ENCODE measurements around the gene ZPLD1.

ZPLD1 gene

GRCh38 chr3:102478160-102478559 is 43.3 kb downstream of the ZPLD1 start:
- TF ChIP-seq EZH2 (IDR thresholded peaks at IDR 0.05; ENCODE audit: borderline replicate concordance, low read depth, low read length, severe bottlenecking) (no peak), CTCF (IDR thresholded peaks at IDR 0.05; ENCODE audit: borderline replicate concordance, extremely low read depth, low read length, poor library complexity, severe bottlenecking) (no peak)
- H3K27ac ChIP-seq (ENCODE audit: low read length) = no peak overlapping the region
- H3K4me3 ChIP-seq (ENCODE audit: low read depth in 1 of 2, low read length in 2 of 2) = no peak overlapping the region
- H3K4me1 ChIP-seq (ENCODE audit: insufficient read depth, low read length) = no peaks in the 10 kb centered on the region
- DNase-seq = no peak
- no peaks in the 10 kb centered on the region for H3K36me3 ChIP-seq (ENCODE audit: insufficient read depth, low read length)
- no peaks in the 10 kb centered on the region for H3K9me3 ChIP-seq (ENCODE audit: insufficient read depth, low read length, severe bottlenecking)
- H4K20me1 ChIP-seq (ENCODE audit: insufficient read depth, low read length) = no peaks in the 10 kb centered on the region
- H3K79me2 ChIP-seq (ENCODE audit: insufficient read depth, low read length) = no peaks in the 10 kb centered on the region
- H3K9ac ChIP-seq (ENCODE audit: low read depth, low read length) = no peak overlapping the region
- no peak overlapping the region for H3K4me2 ChIP-seq (ENCODE audit: insufficient read depth, low read length)
- no peaks in the 10 kb centered on the region for H3K27me3 ChIP-seq (ENCODE audit: insufficient read depth, low read length, poor library complexity)
- ATAC-seq (ENCODE audit: insufficient read depth, low read depth) = no peak
- no peak overlapping the region for H2AFZ ChIP-seq (ENCODE audit: low read depth, low read length)

DNA sequence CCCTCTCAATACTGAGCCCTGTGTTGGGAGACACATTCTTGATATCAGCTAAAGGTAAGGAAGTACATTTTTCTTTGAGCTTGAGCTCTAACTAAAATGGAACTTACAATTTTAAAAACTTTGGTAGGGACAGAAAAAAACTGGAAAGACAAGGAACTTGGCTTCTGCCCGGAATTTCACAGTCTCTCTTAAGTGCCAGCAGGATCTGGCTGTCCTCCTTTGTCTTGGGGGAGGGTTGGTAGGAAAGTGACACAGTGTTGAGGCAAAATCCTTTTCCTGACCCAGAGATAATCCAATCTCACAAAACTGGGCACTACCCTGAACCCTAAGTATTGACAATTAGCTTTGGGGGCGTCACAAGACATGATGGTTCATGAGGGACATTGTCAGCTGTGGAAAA is 45.3 kb downstream of the ZPLD1 start:
- Histone ChIP-seq H4K20me1 (ENCODE audit: insufficient read depth, low read length) (no peaks in the 10 kb centered on the region), H3K9ac (ENCODE audit: low read depth, low read length) (no peak overlapping the region), H3K4me3 (ENCODE audit: low read depth in 1 of 2, low read length in 2 of 2) (no peak overlapping the region), H2AFZ (ENCODE audit: low read depth, low read length) (no peak overlapping the region), H3K27ac (ENCODE audit: low read length) (no peak overlapping the region), H3K27me3 (ENCODE audit: insufficient read depth, low read length, poor library complexity) (no peaks in the 10 kb centered on the region), H3K4me2 (ENCODE audit: insufficient read depth, low read length) (no peak overlapping the region), H3K4me1 (ENCODE audit: insufficient read depth, low read length) (no peaks in the 10 kb centered on the region), H3K79me2 (ENCODE audit: insufficient read depth, low read length) (no peaks in the 10 kb centered on the region), H3K9me3 (ENCODE audit: insufficient read depth, low read length, severe bottlenecking) (no peaks in the 10 kb centered on the region), H3K36me3 (ENCODE audit: insufficient read depth, low read length) (no peaks in the 10 kb centered on the region)
- TF ChIP-seq EZH2 (IDR thresholded peaks at IDR 0.05; ENCODE audit: borderline replicate concordance, low read depth, low read length, severe bottlenecking) = no peak
- TF ChIP-seq CTCF (IDR thresholded peaks at IDR 0.05; ENCODE audit: borderline replicate concordance, extremely low read depth, low read length, poor library complexity, severe bottlenecking) = no peak
- DNase-seq (no peak), ATAC-seq (ENCODE audit: insufficient read depth, low read depth) (no peak)

DNA sequence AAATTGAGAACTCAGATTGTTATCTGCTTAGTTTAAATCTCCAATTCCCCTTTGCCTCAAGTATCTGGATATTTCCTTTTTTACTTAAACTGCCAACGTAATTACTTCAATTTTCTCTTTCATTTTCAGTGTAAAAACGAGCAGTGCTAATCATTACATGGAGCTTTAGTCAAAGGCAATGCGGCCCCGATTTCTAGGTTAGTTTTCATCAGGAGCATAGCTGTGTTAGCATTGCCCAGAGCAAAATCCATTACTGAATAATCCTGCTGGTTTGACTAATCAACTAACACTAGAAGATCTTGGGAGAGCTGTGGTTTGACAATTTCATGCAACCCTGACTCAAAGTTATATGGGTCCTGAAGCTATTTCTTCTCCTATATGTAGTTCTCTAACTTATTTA is 46.2 kb downstream of the ZPLD1 start:
- no peak for ATAC-seq (ENCODE audit: insufficient read depth, low read depth)
- H3K36me3 ChIP-seq (ENCODE audit: insufficient read depth, low read length) = no peaks in the 10 kb centered on the region
- no peak overlapping the region for H3K4me3 ChIP-seq (ENCODE audit: low read depth in 1 of 2, low read length in 2 of 2)
- H3K27me3 ChIP-seq (ENCODE audit: insufficient read depth, low read length, poor library complexity) = no peaks in the 10 kb centered on the region
- no peaks in the 10 kb centered on the region for H3K79me2 ChIP-seq (ENCODE audit: insufficient read depth, low read length)
- no peak for DNase-seq
- H3K4me2 ChIP-seq (ENCODE audit: insufficient read depth, low read length) = no peak overlapping the region
- no peaks in the 10 kb centered on the region for H4K20me1 ChIP-seq (ENCODE audit: insufficient read depth, low read length)
- H2AFZ ChIP-seq (ENCODE audit: low read depth, low read length) = no peak overlapping the region
- H3K9ac ChIP-seq (ENCODE audit: low read depth, low read length) = no peak overlapping the region
- TF ChIP-seq EZH2 (IDR thresholded peaks at IDR 0.05; ENCODE audit: borderline replicate concordance, low read depth, low read length, severe bottlenecking) (no peak), CTCF (IDR thresholded peaks at IDR 0.05; ENCODE audit: borderline replicate concordance, extremely low read depth, low read length, poor library complexity, severe bottlenecking) (no peak)
- H3K9me3 ChIP-seq (ENCODE audit: insufficient read depth, low read length, severe bottlenecking) = no peaks in the 10 kb centered on the region
- no peak overlapping the region for H3K27ac ChIP-seq (ENCODE audit: low read length)
- no peaks in the 10 kb centered on the region for H3K4me1 ChIP-seq (ENCODE audit: insufficient read depth, low read length)

GRCh38 chr3:102483556-102483955 is 48.7 kb downstream of the ZPLD1 start:
- TF ChIP-seq CTCF (IDR thresholded peaks at IDR 0.05; ENCODE audit: borderline replicate concordance, extremely low read depth, low read length, poor library complexity, severe bottlenecking) = no peak
- no peak for TF ChIP-seq EZH2 (IDR thresholded peaks at IDR 0.05; ENCODE audit: borderline replicate concordance, low read depth, low read length, severe bottlenecking)
- no peaks in the 10 kb centered on the region for H3K36me3 ChIP-seq (ENCODE audit: insufficient read depth, low read length)
- DNase-seq (no peak), ATAC-seq (ENCODE audit: insufficient read depth, low read depth) (no peak)
- no peaks in the 10 kb centered on the region for H3K79me2 ChIP-seq (ENCODE audit: insufficient read depth, low read length)
- no peak overlapping the region for H3K4me3 ChIP-seq (ENCODE audit: low read depth in 1 of 2, low read length in 2 of 2)
- H3K27ac ChIP-seq (ENCODE audit: low read length) = no peak overlapping the region
- H3K4me2 ChIP-seq (ENCODE audit: insufficient read depth, low read length) = no peak overlapping the region
- H3K4me1 ChIP-seq (ENCODE audit: insufficient read depth, low read length) = no peaks in the 10 kb centered on the region
- H3K9me3 ChIP-seq (ENCODE audit: insufficient read depth, low read length, severe bottlenecking) = no peaks in the 10 kb centered on the region
- H3K9ac ChIP-seq (ENCODE audit: low read depth, low read length) = no peak overlapping the region
- no peaks in the 10 kb centered on the region for H4K20me1 ChIP-seq (ENCODE audit: insufficient read depth, low read length)
- H2AFZ ChIP-seq (ENCODE audit: low read depth, low read length) = no peak overlapping the region
- H3K27me3 ChIP-seq (ENCODE audit: insufficient read depth, low read length, poor library complexity) = no peaks in the 10 kb centered on the region

All from DND-41 (cell line).